PC-9 (cell line): Measurements from ENCODE around the gene RRBP1. TPM values are rescaled to one million over a fixed set of nuclear protein-coding genes. Genes with fewer than 3 reads are reported as not detected.

Source experiments
- BruUV-seq: library from RNA; stranded (reverse); fragments of 400-500 nt; replicated peaks from 2 replicates; lab custom pipeline; 2021; lab: Mats Ljungman, UMichigan
- CTCF ChIA-PET: fragments of 300-600 bp; sonication (Branson Sonifier 250); formaldehyde crosslinking; loops from one replicate; lab custom pipeline; 2022; ENCODE audit warnings: antibody characterized with exemption; lab: Charles Lee
- POLR2A ChIA-PET: fragments of 300-600 bp; sonication (Branson Sonifier 250); formaldehyde crosslinking; loops from one replicate; lab custom pipeline; 2022; ENCODE audit warnings: antibody characterized with exemption; ENCODE audit not compliant: unreplicated experiment; lab: Charles Lee
- DNase-seq, 2 experiments: peaks; one replicate each; pipeline versions ENCODE4 v3.0.0 to v3.0.0-alpha.2; 2015 to 2022; ENCODE audit warnings: mixed read lengths in 1 of 2
- H2AFZ ChIP-seq: fragments of 200-600 bp; sonication (generic); 2 replicates; pipeline ENCODE4 v1.8.1; 2017; ENCODE audit warnings: antibody characterized with exemption
- H3F3A ChIP-seq: fragments of 200-600 bp; sonication (generic); 2 replicates; pipeline ENCODE4 v1.8.1; 2017; ENCODE audit warnings: antibody characterized with exemption, mild to moderate bottlenecking, low read depth; ENCODE audit not compliant: insufficient read depth
- H3K27ac ChIP-seq: fragments of 200-600 bp; sonication (generic); 2 replicates; pipeline ENCODE4 v1.6.1; 2016; ENCODE audit warnings: mixed run types
- H3K27me3 ChIP-seq: fragments of 200-600 bp; sonication (generic); 2 replicates; pipeline ENCODE4 v1.6.1; 2016; ENCODE audit warnings: low read depth, mixed run types; ENCODE audit not compliant: insufficient read depth
- H3K36me3 ChIP-seq: fragments of 200-600 bp; sonication (generic); 2 replicates; pipeline ENCODE4 v1.6.1; 2016; ENCODE audit warnings: low read depth, mixed run types
- H3K4me1 ChIP-seq: fragments of 200-600 bp; sonication (generic); replicated peaks from 2 replicates; pipeline ENCODE4 v1.6.1; 2016; ENCODE audit warnings: mixed run types; ENCODE audit not compliant: insufficient read depth
- H3K4me2 ChIP-seq: fragments of 200-600 bp; sonication (generic); 2 replicates; pipeline ENCODE4 v1.6.1; 2017; ENCODE audit warnings: mixed run types
- H3K4me3 ChIP-seq: fragments of 200-600 bp; sonication (generic); 2 replicates; pipeline ENCODE4 v1.6.1; 2016; ENCODE audit warnings: mixed run types
- H3K79me2 ChIP-seq: fragments of 200-600 bp; sonication (generic); 2 replicates; pipeline ENCODE4 v1.6.1; 2017; ENCODE audit warnings: low read depth, mixed run types
- H3K9me2 ChIP-seq: fragments of 200-600 bp; sonication (generic); 2 replicates; pipeline ENCODE4 v1.8.1; 2017; ENCODE audit warnings: mild to moderate bottlenecking; ENCODE audit not compliant: insufficient read depth
- H3K9me3 ChIP-seq: fragments of 200-600 bp; sonication (generic); 2 replicates; pipeline ENCODE4 v1.8.1; 2016; ENCODE audit warnings: low read depth; ENCODE audit not compliant: insufficient read depth
- H4K20me1 ChIP-seq: fragments of 200-600 bp; sonication (generic); 2 replicates; pipeline ENCODE4 v1.8.1; 2017; ENCODE audit not compliant: insufficient read depth
- CTCF ChIP-seq: fragments of 200-600 bp; sonication (generic); conservative IDR thresholded peaks from 2 replicates; pipeline ENCODE4 v1.6.1; 2017; ENCODE audit warnings: mixed run types, antibody characterized with exemption, mild to moderate bottlenecking, moderate library complexity
- EZH2 ChIP-seq: fragments of 200-600 bp; sonication (generic); IDR thresholded peaks from 2 replicates; pipeline ENCODE4 v1.8.0; 2017; ENCODE audit warnings: antibody characterized with exemption, low read depth
- intact Hi-C: fragments of 100-400 bp; cut with micrococcal nuclease; formaldehyde crosslinking; loops from one replicate; pipeline ENCODE4 v1.10.0; 2022; ENCODE audit not compliant: unreplicated experiment
- total RNA-seq: library from RNA; stranded (reverse); gene quantifications from 2 replicates; pipeline ENCODE4 v1.2.3, GENCODE V29; 2021

Gene RRBP1
- total RNA-seq, 1 experiment from 2014 or later = 144 TPM

DNA sequence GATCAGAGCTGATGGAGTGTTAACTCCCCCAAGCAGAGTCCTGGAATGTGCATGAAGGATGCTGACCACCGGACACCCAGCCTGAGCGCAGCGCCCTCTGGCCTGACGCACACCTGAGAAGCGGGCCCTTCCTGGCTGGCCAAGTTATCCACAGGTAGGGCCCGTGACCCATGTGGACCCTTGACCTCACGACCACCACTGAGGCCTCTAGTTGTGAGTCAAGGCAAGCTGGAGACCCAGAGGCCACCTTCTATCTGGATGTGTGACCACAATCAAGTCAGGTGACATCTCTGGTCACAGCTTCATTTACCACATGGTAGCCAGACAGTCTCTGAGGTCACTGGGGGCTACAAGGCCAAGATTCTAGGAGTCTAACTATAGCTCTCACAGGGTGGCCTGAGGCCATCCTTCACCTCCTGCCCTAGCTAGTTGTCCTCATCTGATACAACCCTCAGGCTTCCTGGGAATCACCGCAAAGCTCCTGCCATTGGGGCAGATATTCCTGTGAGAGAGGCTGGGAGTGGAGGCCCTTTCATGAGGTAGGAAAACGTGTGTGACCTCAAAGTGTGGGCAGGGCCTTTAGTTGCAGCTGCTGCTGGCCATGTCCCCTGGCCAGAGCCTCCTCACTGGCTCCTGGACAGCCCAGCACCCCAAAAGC is 59.1 kb downstream of the RRBP1 start:
- ChIA-PET CTCF (no interaction called here), POLR2A (interaction anchor here (0.6 kb wide), 1 partner anchor 944 kb away, joined by 3 read pairs; the partner anchor contains the start of gene SMIM26)
- TF ChIP-seq CTCF (no peak), EZH2 (no peak)
- no peaks in the 10 kb centered on the region for H3K79me2 ChIP-seq
- BruUV-seq = no TSS peak
- H3K9me3 ChIP-seq = no peaks in the 10 kb centered on the region
- no peaks in the 10 kb centered on the region; the same call in 1 of the 2 replicates for H4K20me1 ChIP-seq
- H3F3A ChIP-seq = no peaks in the 10 kb centered on the region
- no peak overlapping the region for H3K4me2 ChIP-seq
- H3K27me3 ChIP-seq = no peaks in the 10 kb centered on the region
- no peak overlapping the region for H3K4me3 ChIP-seq
- no peak overlapping the region for H3K27ac ChIP-seq
- no peaks in the 10 kb centered on the region for H3K9me2 ChIP-seq
- intact Hi-C loops = no loop called here
- H2AFZ ChIP-seq = no peak overlapping the region
- H3K4me1 ChIP-seq = no peaks in the 10 kb centered on the region
- DNase-seq = no peak
- H3K36me3 ChIP-seq = no peaks in the 10 kb centered on the region

DNA sequence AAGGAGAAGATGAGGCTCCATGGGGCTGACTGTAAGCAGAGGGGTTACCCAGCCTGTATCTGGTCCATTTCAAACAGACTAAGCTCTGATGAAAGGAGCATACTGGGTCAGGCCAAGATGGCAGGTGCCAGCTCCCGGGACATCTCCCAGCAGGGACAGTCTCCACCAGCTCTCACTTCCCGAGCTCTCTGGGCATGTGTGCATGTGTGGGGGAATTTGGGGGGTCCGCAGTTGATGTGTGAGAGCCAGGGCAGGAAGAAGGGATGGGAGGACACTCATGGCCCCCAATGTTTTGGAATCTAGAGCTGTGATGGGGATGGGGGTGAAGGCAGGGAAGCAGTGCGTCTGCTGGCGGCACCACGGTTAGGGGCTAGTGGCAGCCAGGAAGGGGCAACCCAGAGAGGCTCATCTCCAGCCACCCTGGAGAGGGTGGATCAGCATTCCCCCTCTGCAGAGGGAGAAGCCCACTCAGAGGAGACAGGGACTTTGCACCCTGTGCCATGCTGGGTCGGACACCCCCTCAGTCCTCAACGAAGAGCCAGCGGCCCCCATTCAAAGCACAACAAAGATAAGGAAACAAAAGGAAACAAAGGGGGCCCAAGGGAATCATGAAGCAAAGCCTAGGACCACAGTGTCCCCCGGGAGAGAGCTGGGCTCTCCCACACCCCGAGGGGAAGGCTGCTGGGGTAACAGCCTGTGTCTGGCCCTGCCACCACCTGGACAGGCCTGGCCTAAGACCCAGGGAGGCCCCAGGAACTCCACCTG is 59.8 kb downstream of the RRBP1 start:
- BruUV-seq = no TSS peak
- Histone ChIP-seq H3K27me3 (no peaks in the 10 kb centered on the region), H3K4me2 (no peak overlapping the region), H3K27ac (no peak overlapping the region), H3F3A (no peaks in the 10 kb centered on the region), H4K20me1 (no peaks in the 10 kb centered on the region; the same call in none of the 2 replicates), H3K4me1 (no peaks in the 10 kb centered on the region), H3K36me3 (no peaks in the 10 kb centered on the region), H3K9me2 (no peaks in the 10 kb centered on the region), H3K4me3 (no peak overlapping the region), H3K79me2 (no peaks in the 10 kb centered on the region), H2AFZ (no peak overlapping the region), H3K9me3 (no peaks in the 10 kb centered on the region)
- TF ChIP-seq CTCF (no peak), EZH2 (no peak)
- ChIA-PET POLR2A (no interaction called here), CTCF (no interaction called here)
- intact Hi-C loops = no loop called here
- no peak for DNase-seq

- ChIA-PET POLR2A (no interaction called here), CTCF (no interaction called here)
- Histone ChIP-seq H3K9me2 (no peaks in the 10 kb centered on the region), H3K27ac (no peak overlapping the region), H3K4me2 (no peak overlapping the region), H4K20me1 (no peaks in the 10 kb centered on the region; the same call in none of the 2 replicates), H3F3A (no peaks in the 10 kb centered on the region), H2AFZ (no peak overlapping the region), H3K79me2 (no peaks in the 10 kb centered on the region), H3K36me3 (no peaks in the 10 kb centered on the region), H3K9me3 (no peaks in the 10 kb centered on the region), H3K4me3 (no peak overlapping the region), H3K27me3 (no peaks in the 10 kb centered on the region), H3K4me1 (no peaks in the 10 kb centered on the region)
- no TSS peak for BruUV-seq
- intact Hi-C loops = no loop called here
- TF ChIP-seq CTCF = no peak
- TF ChIP-seq EZH2 = no peak
- no peak for DNase-seq
These were observed 60.6 kb downstream of the RRBP1 start for GRCh38 chr20:17621229-17621968.
